Smooth muscle cell (in vitro differentiated cells): ENCODE measurements around the gene SLIT3. TPM values are rescaled to one million over a fixed set of nuclear protein-coding genes. Genes with fewer than 3 reads are reported as not detected.

Source experiments
- DNase-seq: peaks from one replicate; lab custom pipeline; 2025; ENCODE audit not compliant: unreplicated experiment; lab: John Stamatoyannopoulos, UW
- H2AFZ ChIP-seq: fragments of 200-600 bp; sonication (generic); 2 replicates; pipeline ENCODE4 v1.6.0; 2016; ENCODE audit warnings: antibody characterized with exemption, low read depth, mild to moderate bottlenecking
- H3F3A ChIP-seq: fragments of 200-600 bp; sonication (generic); 2 replicates; pipeline ENCODE4 v1.6.0; 2017; ENCODE audit warnings: antibody characterized with exemption, low read depth
- H3K27ac ChIP-seq: fragments of 200-600 bp; sonication (generic); 2 replicates; pipeline ENCODE4 v1.5.1; 2016; ENCODE audit warnings: low read depth, mild to moderate bottlenecking
- H3K27me3 ChIP-seq: fragments of 200-600 bp; sonication (generic); 2 replicates; pipeline ENCODE4 v1.6.1; 2016; ENCODE audit warnings: low read depth, mild to moderate bottlenecking
- H3K36me3 ChIP-seq: fragments of 200-600 bp; sonication (generic); 2 replicates; pipeline ENCODE4 v1.5.1; 2016; ENCODE audit warnings: low read depth
- H3K4me1 ChIP-seq: fragments of 200-600 bp; sonication (generic); 2 replicates; pipeline ENCODE4 v1.5.1; 2016; ENCODE audit warnings: low read depth
- H3K4me2 ChIP-seq: fragments of 200-600 bp; sonication (generic); 2 replicates; pipeline ENCODE4 v1.6.0; 2016; ENCODE audit warnings: mild to moderate bottlenecking
- H3K4me3 ChIP-seq: fragments of 200-600 bp; sonication (generic); 2 replicates; pipeline ENCODE4 v1.5.1; 2016; ENCODE audit warnings: mild to moderate bottlenecking
- H3K79me2 ChIP-seq: fragments of 200-600 bp; sonication (generic); 2 replicates; pipeline ENCODE4 v1.6.0; 2016; ENCODE audit warnings: low read depth, mild to moderate bottlenecking
- H3K9ac ChIP-seq: fragments of 200-600 bp; sonication (generic); 2 replicates; pipeline ENCODE4 v1.6.0; 2016; ENCODE audit warnings: low read depth
- H3K9me3 ChIP-seq: fragments of 200-600 bp; sonication (generic); replicated peaks from 2 replicates; pipeline ENCODE4 v1.5.1; 2016; ENCODE audit warnings: low read depth
- H4K20me1 ChIP-seq: fragments of 200-600 bp; sonication (generic); 2 replicates; pipeline ENCODE4 v1.6.0; 2016; ENCODE audit warnings: low read depth
- WGBS: methylation state at CpG from one replicate; pipeline ENCODE4 v1.1.7; 2016; ENCODE audit warnings: low lambda C conversion rate; 5-methylcytosine and 5-hydroxymethylcytosine counted together
- polyA plus RNA-seq: library from polyadenylated mRNA; unstranded; fragments of >200 nt; fragmentation: Nextera tagmentation; extraction: Ambion mirVana; gene quantifications from 2 replicates; pipeline ENCODE4 v1.2.1, GENCODE V29; 2016
- total RNA-seq: library from RNA; depleted of rRNA; stranded (reverse); fragments of >200 nt; gene quantifications from 2 replicates; pipeline ENCODE4 v1.2.3, GENCODE V29; 2014
- TF ChIP-seq, protein P1 (sequence below): fragments of 200-600 bp; sonication (generic); IDR thresholded peaks from 2 replicates; pipeline ENCODE4 v1.5.1; 2017; ENCODE audit warnings: borderline replicate concordance, mild to moderate bottlenecking, antibody characterized with exemption; ENCODE audit not compliant: insufficient read depth, poor library complexity, severe bottlenecking

The SLIT3 gene
- total and polyA plus RNA-seq, 2 experiments from 2014 or later, result 25.4 to 29.5 TPM

GRCh38 chr5:168885324-168886120, 415.4 kb downstream of the SLIT3 start:
- WGBS, result 41% methylated on average over 14 of the region's 14 CpGs
- no peak for DNase-seq
- Histone ChIP-seq H3F3A (peaks cover 5% of the 10 kb centered on the region), H3K4me3 (no peak overlapping the region), H4K20me1 (no peaks in the 10 kb centered on the region), H3K27ac (peak overlapping the region; percentile 48), H3K4me2 (peak overlapping the region; percentile 64), H3K27me3 (no peaks in the 10 kb centered on the region), H3K4me1 (peaks cover 36% of the 10 kb centered on the region), H3K9ac (no peak overlapping the region), H2AFZ (no peak overlapping the region), H3K36me3 (no peaks in the 10 kb centered on the region), H3K79me2 (no peaks in the 10 kb centered on the region), H3K9me3 (no peaks in the 10 kb centered on the region)
- TF ChIP-seq, protein P1, sequence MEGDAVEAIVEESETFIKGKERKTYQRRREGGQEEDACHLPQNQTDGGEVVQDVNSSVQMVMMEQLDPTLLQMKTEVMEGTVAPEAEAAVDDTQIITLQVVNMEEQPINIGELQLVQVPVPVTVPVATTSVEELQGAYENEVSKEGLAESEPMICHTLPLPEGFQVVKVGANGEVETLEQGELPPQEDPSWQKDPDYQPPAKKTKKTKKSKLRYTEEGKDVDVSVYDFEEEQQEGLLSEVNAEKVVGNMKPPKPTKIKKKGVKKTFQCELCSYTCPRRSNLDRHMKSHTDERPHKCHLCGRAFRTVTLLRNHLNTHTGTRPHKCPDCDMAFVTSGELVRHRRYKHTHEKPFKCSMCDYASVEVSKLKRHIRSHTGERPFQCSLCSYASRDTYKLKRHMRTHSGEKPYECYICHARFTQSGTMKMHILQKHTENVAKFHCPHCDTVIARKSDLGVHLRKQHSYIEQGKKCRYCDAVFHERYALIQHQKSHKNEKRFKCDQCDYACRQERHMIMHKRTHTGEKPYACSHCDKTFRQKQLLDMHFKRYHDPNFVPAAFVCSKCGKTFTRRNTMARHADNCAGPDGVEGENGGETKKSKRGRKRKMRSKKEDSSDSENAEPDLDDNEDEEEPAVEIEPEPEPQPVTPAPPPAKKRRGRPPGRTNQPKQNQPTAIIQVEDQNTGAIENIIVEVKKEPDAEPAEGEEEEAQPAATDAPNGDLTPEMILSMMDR, result no peak

GRCh38 chr5:168883991-168884390, 416.9 kb downstream of the SLIT3 start:
- DNase-seq, result no peak
- no peaks in the 10 kb centered on the region for H3K27me3 ChIP-seq
- no peaks in the 10 kb centered on the region for H3K36me3 ChIP-seq
- 57% methylated on average over 8 of the region's 8 CpGs for WGBS
- H3K9me3 ChIP-seq, result no peaks in the 10 kb centered on the region
- H3K27ac ChIP-seq, result no peak overlapping the region
- TF ChIP-seq, protein P1, result no peak
- no peak overlapping the region for H2AFZ ChIP-seq
- H3K4me2 ChIP-seq, result no peak overlapping the region
- H3K9ac ChIP-seq, result no peak overlapping the region
- peaks cover 5% of the 10 kb centered on the region for H3F3A ChIP-seq
- H3K79me2 ChIP-seq, result no peaks in the 10 kb centered on the region
- no peak overlapping the region for H3K4me3 ChIP-seq
- peaks cover 36% of the 10 kb centered on the region for H3K4me1 ChIP-seq
- no peaks in the 10 kb centered on the region for H4K20me1 ChIP-seq

DNA sequence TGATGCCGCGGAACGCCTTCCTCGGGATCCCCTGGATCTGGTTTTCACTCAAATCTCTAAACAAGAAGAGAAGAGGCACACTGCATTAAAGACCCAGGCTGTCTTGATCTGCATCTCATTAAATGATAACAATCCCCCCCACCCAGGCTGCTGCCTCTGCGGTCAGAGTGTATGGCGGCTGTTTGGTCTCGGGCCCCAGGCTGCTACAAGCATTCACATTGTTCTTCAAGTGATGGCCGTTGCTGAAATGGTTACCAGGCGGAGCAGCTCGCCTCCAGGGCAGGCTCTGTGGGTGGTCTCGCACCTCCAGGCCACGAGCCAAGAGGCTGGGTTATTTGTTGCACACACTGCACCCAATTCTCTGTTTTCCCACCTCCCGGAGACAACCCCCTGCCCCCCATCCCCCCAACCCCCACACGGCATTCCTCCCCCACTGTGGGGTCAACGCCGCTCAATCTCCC, 417.6 kb downstream of the SLIT3 start:
- H3K27ac ChIP-seq, result peak overlapping the region; percentile 11
- TF ChIP-seq, protein P1, result no peak
- H3K79me2 ChIP-seq, result no peaks in the 10 kb centered on the region
- no peaks in the 10 kb centered on the region for H3K9me3 ChIP-seq
- no peak overlapping the region for H3K9ac ChIP-seq
- no peak overlapping the region for H3K4me2 ChIP-seq
- no peak overlapping the region for H3K4me3 ChIP-seq
- H3F3A ChIP-seq, result peaks cover 5% of the 10 kb centered on the region
- DNase-seq, result no peak
- H3K4me1 ChIP-seq, result peaks cover 36% of the 10 kb centered on the region
- no peaks in the 10 kb centered on the region for H3K27me3 ChIP-seq
- H4K20me1 ChIP-seq, result no peaks in the 10 kb centered on the region
- H3K36me3 ChIP-seq, result no peaks in the 10 kb centered on the region
- no peak overlapping the region for H2AFZ ChIP-seq
- 69% methylated on average over 16 of the region's 16 CpGs for WGBS
